ENCODE results near the gene SLC17A7.

Gene SLC17A7

GRCh38 chr19:49396738-49397505, 44.4 kb downstream of the SLC17A7 start:
- no peak for DNase-seq (ENCODE audit: low read depth)
- TF ChIP-seq, protein P1, sequence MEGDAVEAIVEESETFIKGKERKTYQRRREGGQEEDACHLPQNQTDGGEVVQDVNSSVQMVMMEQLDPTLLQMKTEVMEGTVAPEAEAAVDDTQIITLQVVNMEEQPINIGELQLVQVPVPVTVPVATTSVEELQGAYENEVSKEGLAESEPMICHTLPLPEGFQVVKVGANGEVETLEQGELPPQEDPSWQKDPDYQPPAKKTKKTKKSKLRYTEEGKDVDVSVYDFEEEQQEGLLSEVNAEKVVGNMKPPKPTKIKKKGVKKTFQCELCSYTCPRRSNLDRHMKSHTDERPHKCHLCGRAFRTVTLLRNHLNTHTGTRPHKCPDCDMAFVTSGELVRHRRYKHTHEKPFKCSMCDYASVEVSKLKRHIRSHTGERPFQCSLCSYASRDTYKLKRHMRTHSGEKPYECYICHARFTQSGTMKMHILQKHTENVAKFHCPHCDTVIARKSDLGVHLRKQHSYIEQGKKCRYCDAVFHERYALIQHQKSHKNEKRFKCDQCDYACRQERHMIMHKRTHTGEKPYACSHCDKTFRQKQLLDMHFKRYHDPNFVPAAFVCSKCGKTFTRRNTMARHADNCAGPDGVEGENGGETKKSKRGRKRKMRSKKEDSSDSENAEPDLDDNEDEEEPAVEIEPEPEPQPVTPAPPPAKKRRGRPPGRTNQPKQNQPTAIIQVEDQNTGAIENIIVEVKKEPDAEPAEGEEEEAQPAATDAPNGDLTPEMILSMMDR (IDR thresholded peaks at IDR 0.05; ENCODE audit: low read depth, low read length, missing control alignments), result no peak

DNA sequence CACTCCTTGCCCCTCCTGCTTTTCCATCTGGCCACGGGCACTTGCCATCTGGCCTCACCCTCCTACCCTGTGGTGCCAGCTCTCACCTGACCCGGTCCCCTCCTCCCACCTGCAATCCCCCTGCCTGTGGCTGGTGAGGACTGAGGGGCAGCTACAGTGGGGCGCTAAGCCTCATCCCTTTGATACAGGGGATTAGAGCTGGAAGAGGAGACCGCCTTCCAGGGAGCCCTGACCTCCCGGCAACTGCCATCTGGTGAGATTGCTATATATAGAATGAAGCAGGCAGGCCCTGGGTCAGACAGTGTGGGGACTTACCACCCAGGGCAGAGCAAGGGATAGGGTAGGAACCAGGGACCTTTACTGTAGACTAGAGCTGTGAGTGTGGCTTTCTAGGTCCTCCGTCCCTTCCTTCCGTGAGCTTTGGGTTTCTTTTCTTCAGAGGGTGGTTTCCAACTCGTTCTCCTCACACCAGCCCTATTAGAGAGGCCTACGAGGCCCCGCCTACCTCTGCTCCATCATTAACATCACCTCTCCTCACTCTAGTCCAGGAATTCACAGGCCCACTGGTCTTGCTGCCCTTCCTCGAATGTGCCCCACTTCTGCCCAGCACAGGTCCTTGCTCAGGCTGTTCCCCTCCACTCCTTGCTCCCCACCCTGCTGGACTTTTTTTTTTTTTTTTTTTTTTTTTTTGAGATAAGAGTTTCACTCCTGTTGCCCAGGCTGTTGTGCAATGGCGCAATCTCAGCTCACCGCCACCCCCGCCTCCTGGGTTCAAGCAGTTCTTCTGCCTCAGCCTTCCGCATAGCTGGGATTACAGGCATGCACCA, 45.5 kb downstream of the SLC17A7 start:
- TF ChIP-seq, protein P1 (IDR thresholded peaks at IDR 0.05; ENCODE audit: low read depth, low read length, missing control alignments), result no peak
- no peak overlapping the region for H3K4me3 ChIP-seq (ENCODE audit: low read depth, low read length)
- DNase-seq (ENCODE audit: low read depth), result no peak

More at GRCh38 chr19:49396738-49397505, 44.4 kb downstream of the SLC17A7 start:
- no peak overlapping the region for H3K4me3 ChIP-seq (ENCODE audit: low read depth, low read length)

- TF ChIP-seq, protein P1 (IDR thresholded peaks at IDR 0.05; ENCODE audit: low read depth, low read length, missing control alignments), result no peak
- DNase-seq (ENCODE audit: low read depth), result no peak
- no peak overlapping the region for H3K4me3 ChIP-seq (ENCODE audit: low read depth, low read length)
Observed at GRCh38 chr19:49393881-49394280, 47.4 kb downstream of the SLC17A7 start.

GRCh38 chr19:49391581-49392399, 49.5 kb downstream of the SLC17A7 start:
- DNase-seq (ENCODE audit: low read depth), result peak; percentile 42
- TF ChIP-seq, protein P1 (IDR thresholded peaks at IDR 0.05; ENCODE audit: low read depth, low read length, missing control alignments), result peak; percentile 93
- no peak overlapping the region for H3K4me3 ChIP-seq (ENCODE audit: low read depth, low read length)

DNA sequence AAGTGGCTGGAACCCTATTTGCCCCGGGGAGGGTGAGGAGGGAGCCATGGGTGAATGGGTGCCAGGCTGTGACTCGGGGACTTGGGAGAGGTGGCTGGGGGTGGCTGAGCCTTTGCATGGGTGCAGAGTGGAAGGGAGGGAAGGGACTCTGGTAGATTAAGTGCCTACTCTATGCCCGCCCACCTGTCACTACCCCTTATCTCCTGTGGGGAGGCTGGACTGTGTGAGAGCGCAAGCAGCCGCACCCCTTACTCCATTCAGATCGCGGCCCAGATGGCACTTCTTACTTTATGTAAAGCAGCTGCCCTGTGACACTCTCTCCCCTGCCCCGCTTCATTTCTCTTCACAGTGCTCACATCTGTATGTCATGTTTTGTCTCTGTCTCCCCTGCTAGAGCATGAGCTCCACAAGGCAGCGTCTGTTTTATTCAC, 50.4 kb downstream of the SLC17A7 start:
- H3K4me3 ChIP-seq (ENCODE audit: low read depth, low read length), result no peak overlapping the region
- TF ChIP-seq, protein P1 (IDR thresholded peaks at IDR 0.05; ENCODE audit: low read depth, low read length, missing control alignments), result no peak
- no peak for DNase-seq (ENCODE audit: low read depth)

DNA sequence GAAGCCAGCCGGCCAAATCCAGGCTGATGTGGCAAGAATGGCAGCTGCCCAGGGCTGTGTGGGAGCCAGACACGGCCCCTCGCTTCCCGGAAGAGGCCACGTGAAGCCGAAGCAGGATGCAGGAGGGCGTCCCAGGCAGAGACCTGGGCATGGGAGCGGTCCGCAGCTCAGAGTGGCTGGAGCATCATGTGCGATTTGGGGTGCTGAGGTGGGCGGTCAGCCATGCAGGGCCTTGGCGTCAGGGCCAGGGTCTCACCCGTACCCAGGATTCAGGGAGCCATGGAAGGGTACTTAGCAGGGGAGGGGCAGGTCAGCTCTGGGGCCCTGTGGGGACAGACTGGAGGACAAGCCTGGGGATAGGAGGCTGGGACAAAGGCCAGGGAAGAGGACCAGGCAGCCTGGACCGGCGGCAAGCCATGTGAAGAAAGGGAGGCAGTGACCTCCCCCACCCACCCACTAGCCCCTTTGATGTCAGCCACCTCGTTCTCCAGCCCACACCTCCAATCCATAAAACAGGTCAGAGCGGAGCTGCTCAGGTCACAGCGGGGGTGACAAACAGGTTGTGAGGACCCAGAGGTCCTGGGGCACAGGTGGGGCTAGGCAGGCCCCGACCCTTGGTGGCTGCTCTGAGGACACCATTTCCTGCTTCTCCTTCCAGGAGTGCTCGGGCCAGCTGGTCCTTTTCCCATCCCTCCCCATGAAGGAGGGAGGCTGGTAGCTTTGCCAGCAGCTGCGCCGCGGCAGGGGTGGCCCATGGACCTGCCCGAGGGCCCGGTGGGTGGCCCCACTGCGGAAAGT, 51.0 kb downstream of the SLC17A7 start:
- no peak for DNase-seq (ENCODE audit: low read depth)
- no peak overlapping the region for H3K4me3 ChIP-seq (ENCODE audit: low read depth, low read length)
- TF ChIP-seq, protein P1 (IDR thresholded peaks at IDR 0.05; ENCODE audit: low read depth, low read length, missing control alignments), result no peak

Measured in GM12864 (cell line).